NCI-H146 treated with DMSO at 0.1 percent for 48 hours (cell line): ENCODE results near the gene MKNK2.

Experiments used
- DNase-seq: peaks from one replicate; lab custom pipeline; 2025; ENCODE audit not compliant: unreplicated experiment; lab: John Stamatoyannopoulos, UW

Gene MKNK2

GRCh38 chr19:2033115-2033824, 17.8 kb downstream of the MKNK2 start:
- DNase-seq, result no peak

DNA sequence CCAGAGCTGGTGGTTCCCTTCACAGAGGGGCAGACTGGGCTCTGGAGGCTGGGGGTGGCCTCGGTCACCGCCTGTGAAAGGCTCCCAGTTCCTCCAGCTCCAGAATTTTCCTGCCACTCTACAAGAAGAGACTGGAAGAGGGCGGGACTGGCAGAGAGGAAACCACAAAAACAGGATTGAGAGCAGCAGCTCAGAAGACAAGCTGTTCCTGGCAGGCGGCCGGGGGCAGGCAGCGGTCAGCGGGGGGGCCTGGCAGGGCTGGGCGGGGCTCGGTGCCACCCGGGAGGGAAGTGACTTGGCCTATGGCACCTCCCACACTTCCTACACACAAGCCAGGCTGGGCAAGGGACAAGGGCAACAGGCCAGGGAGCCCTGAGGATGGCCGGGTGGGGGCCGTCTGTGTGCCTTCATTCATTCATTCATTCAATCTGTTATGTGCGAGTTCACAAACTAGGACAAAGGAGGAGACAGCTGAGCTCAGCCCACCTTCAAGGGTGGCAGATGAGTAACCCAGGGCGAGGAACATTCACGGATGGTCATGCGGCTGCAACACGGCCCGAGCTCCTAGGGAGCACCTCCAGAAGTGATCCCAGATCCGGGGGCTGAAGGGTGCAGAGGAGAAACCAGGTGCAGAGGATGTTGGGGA, 18.6 kb downstream of the MKNK2 start:
- DNase-seq, result peak; percentile 11

GRCh38 chr19:2027361-2027760, 23.7 kb downstream of the MKNK2 start:
- no peak for DNase-seq

GRCh38 chr19:2026770-2027169, 24.3 kb downstream of the MKNK2 start:
- DNase-seq, result no peak

DNA sequence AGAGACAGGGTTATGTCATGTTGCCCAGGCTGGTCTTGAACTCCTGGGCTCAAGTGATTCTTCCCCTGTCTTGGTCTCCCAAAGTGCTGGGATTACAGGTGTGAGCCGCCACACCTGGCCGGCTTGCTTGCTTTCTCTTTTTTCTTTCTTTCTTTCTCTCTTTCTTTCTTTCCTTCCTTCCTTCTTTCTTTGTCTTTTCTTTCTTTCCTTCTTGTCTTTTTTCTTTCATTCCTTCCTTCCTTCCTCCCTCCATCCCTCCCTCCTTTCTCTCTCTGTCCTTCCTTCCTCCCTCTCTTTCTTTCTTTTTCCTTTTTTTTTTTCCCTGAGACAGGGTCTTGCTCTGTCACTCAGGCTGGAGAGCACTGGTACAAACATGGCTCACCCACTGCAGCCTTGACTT, 28.8 kb downstream of the MKNK2 start:
- DNase-seq, result no peak

DNA sequence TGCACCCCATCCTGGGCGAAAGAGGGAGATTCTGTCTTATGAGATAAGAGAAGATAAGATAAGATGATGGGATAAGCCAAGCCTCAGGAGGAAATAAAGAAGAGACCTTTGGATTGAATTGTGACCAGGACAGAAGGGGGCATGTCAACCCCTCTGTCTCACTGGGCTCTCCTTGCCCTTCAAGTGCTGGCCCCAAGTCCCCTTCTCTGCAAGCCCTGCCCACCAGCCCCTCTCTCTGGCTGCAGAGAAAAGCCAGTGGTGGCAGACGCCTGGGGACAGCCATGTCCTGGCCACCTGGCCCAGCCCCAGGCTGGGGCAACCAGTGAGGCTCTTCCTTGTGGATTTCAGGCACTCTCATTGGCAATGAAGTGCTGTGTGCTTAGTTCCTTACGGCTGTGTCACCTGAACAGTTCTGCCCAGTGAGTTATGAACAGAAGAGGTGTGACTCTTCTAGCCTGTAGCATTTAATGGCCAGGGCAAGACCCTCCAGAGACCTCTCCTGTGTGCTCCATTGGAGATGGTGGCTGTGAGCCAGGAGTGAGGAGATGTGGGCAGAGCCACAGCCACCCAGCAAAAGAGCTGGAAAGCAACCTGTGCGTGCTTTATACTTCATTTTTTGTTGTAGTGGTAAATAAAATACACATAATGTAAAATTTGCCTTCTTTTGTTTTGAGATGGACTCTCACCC, 29.4 kb downstream of the MKNK2 start:
- DNase-seq, result no peak

DNA sequence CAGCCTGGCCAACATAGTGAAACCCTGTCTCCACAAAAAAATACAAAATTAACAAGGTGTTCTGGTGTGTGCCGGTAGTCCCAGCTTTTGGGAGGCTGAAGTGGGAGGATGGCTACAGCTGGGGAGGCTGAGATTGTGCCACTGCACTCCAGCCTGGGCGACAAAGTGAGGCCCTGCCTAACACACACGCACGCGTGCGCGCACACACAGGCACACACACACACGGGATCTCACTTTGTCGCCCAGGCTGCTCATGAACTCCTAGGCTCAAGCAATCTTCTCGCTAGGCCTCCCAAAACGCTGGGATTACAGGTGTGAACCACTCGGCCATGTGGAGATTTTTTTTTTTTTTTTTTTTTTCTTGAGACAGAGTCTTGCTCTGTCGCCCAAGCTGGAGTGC, 32.3 kb downstream of the MKNK2 start:
- DNase-seq, result no peak

GRCh38 chr19:2016041-2016807, 34.8 kb downstream of the MKNK2 start:
- DNase-seq, result peak; percentile 26

GRCh38 chr19:2015608-2015950, 35.5 kb downstream of the MKNK2 start, which contains the start of gene BTBD2:
Gene BTBD2, minus strand, starts transcription at chr19:2015714. Its CDS starts 11 bp downstream, at chr19:2015703.
- DNase-seq, result no peak

GRCh38 chr19:2014731-2015607, 36.1 kb downstream of the MKNK2 start:
- no peak for DNase-seq

DNA sequence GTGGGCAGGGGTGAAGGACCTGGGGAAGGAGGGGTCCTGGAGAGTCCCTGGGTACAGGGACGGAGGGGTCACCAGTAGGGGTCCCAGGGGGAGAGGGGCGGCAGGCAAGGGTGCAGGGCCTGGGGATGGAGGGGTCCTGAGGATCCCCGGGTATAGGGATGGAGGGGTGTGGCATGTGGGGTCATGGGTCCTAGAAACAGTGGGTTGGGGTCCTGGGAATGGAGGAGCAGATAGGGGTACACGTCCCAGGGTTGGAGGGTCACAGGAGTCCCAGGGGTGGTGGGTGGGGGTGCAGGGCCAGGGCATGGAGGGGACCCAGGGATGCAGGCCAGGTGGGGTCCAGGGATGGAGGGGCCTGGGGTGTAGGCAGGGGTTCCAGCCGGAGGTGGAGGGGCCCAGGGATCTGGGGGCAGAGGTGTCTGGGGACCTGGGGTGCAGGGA, 36.9 kb downstream of the MKNK2 start:
- no peak for DNase-seq

DNA sequence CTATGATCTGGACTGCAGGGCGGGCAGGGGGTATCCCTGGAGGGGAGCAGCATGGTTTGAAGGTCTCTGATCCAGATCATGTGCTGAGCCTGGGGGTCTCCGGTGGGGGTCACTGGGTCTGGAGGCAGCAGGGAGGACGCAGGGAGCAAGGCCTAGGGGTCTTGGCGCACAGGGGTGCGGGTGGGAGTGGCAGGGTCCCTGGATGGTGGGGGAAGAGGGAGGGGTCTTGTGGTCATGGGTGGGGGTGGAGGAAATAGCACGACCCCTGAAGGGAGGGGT, 37.4 kb downstream of the MKNK2 start:
- no peak for DNase-seq

GRCh38 chr19:2012941-2013682, 37.9 kb downstream of the MKNK2 start:
- DNase-seq, result no peak

GRCh38 chr19:2011169-2011568, 39.9 kb downstream of the MKNK2 start:
- DNase-seq, result no peak

- no peak for DNase-seq
Measured at GRCh38 chr19:2010135-2010668, 40.8 kb downstream of the MKNK2 start.

GRCh38 chr19:2003874-2004273, 47.2 kb downstream of the MKNK2 start:
- no peak for DNase-seq

DNA sequence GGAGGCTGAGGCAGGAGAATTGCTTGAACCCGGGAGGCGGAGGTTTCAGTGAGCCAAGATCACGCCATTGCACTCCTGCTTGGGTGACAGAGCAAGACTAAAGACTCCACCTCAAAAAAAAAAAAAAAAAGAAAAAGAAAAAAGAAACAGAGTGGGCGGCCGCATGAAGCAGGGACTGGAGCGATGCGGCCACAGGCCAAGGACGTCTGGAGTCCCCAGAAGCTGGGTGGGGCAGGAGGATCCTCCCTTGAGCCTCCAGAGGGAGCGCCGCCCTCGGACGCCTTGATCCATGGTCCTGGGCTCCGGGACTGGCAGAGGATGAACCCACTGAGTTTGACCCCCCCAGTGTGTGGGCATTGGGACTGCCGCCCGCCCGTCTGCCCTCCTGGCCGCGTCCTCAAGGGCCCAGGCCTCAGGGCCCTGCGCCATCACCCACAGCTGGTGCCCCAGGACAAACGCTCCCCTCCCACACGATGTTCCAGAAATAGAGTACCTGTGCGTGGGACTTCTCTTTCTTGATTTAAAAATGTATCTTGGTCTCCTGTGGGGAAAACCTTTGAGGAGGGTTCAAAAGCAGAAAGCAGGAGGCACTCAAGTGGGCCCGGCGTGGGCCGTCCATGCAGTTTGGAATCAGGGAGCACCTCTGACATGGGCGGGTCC, 51.1 kb downstream of the MKNK2 start:
- DNase-seq, result no peak

DNA sequence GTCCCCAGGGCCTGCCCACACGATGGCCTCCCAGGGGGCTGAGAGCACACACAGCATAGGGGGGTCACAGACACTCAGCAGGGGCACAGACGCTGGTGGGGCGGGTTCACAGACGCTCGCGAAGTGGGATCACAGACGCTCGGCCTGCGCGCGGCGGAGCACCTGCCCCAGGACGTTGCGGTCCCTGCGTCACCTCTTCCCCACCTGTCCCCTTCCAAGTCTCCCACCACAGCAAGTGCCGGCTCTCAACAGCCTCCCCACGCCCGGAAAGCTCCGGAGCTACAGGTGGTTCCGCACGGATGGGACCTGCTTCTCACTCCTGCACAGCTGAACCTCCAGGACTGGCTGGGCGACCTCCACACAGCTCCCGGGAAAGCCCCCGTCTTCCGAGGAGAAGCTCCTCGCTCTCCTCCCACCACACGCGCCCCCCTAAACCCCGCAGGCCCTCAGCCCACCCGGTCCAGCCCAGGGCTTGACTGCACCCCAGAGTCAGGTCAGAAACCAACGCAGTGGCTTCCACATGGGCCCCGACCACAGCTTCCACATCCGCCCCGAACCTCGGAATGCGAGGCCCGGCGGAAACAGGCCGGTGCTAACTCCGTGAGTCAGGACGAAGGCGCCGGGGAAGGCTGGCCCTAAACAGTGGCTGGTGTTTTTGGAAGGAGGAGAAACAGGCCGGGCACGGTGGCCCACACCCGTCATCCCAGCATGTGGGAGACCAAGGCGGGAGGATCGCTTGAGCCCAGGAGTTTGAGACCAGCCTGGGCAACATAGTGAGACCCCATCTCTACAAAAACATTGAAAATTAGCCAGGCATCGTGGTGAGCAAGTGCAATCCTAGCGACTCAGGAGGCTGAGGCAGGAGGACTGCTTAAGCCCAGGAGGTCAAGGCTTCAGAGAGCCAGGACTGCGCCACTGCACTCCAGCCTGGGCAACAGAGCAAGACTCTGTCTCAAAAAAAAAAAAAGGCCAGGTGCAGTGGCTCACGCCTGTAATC, 52.0 kb downstream of the MKNK2 start:
- DNase-seq, result no peak
